Neural cell (in vitro differentiated cells): ENCODE results near the gene RING1. TPM values are rescaled to one million over a fixed set of nuclear protein-coding genes. Genes with fewer than 3 reads are reported as not detected.

ENCODE experiments used
- H2AFZ ChIP-seq: fragments of 200-600, 300-800 bp; sonication (generic), shearing (Covaris generic); 2 replicates; pipeline ENCODE4 v1.6.0; 2014; ENCODE audit warnings: low read depth, mild to moderate bottlenecking, antibody characterized with exemption, low read length, moderate library complexity
- H3F3A ChIP-seq: fragments of 200-600 bp; shearing (Covaris generic); 2 replicates; pipeline ENCODE4 v1.6.1; 2016; ENCODE audit warnings: mild to moderate bottlenecking, moderate library complexity, mixed read lengths, antibody characterized with exemption, low read length; ENCODE audit not compliant: insufficient read depth, poor library complexity, severe bottlenecking
- H3K27ac ChIP-seq: fragments of 200-600, 300-800 bp; sonication (generic), shearing (Covaris generic); 2 replicates; pipeline ENCODE4 v1.5.1; 2014; ENCODE audit warnings: mild to moderate bottlenecking, low read length, moderate library complexity
- H3K27me3 ChIP-seq: fragments of 300-800, 200-600 bp; sonication (generic), shearing (Covaris generic); 2 replicates; pipeline ENCODE4 v1.6.0; 2014; ENCODE audit warnings: mild to moderate bottlenecking, low read depth, low read length, moderate library complexity; ENCODE audit not compliant: insufficient read depth
- H3K36me3 ChIP-seq: fragments of 300-800, 200-600 bp; sonication (generic), shearing (Covaris generic); 2 replicates; pipeline ENCODE4 v1.5.1; 2014; ENCODE audit warnings: mild to moderate bottlenecking, antibody characterized with exemption, low read length, moderate library complexity; ENCODE audit not compliant: insufficient read depth
- H3K4me2 ChIP-seq: fragments of 300-800, 200-600 bp; sonication (generic), shearing (Covaris generic); 2 replicates; pipeline ENCODE4 v1.6.0; 2014; ENCODE audit warnings: mild to moderate bottlenecking, low read length
- H3K4me3 ChIP-seq: fragments of 300-800, 200-600 bp; sonication (generic), shearing (Covaris generic); 2 replicates; pipeline ENCODE4 v1.5.1; 2014; ENCODE audit warnings: mild to moderate bottlenecking, low read length, moderate library complexity
- H3K79me2 ChIP-seq: fragments of 200-600 bp; shearing (Covaris generic); replicated peaks from 2 replicates; pipeline ENCODE4 v1.6.0; 2014; ENCODE audit warnings: mild to moderate bottlenecking, low read length, moderate library complexity; ENCODE audit not compliant: insufficient read depth
- H3K9ac ChIP-seq: fragments of 300-800, 200-600 bp; sonication (generic), shearing (Covaris generic); 2 replicates; pipeline ENCODE4 v1.6.1; 2016; ENCODE audit warnings: mild to moderate bottlenecking, low read length, mixed read lengths
- H3K9me2 ChIP-seq: fragments of 200-600 bp; shearing (Covaris generic); 2 replicates; pipeline ENCODE4 v1.6.1; 2016; ENCODE audit warnings: mild to moderate bottlenecking, low read length, mixed read lengths; ENCODE audit not compliant: insufficient read depth
- H3K9me3 ChIP-seq: fragments of 200-600, 300-800 bp; sonication (generic), shearing (Covaris generic); 2 replicates; pipeline ENCODE4 v1.6.1; 2016; ENCODE audit warnings: mild to moderate bottlenecking, mixed run types, low read length, moderate library complexity, mixed read lengths
- H4K20me1 ChIP-seq: fragments of 200-600 bp; shearing (Covaris generic); 2 replicates; pipeline ENCODE4 v1.6.1; 2016; ENCODE audit warnings: mild to moderate bottlenecking, mixed run types; ENCODE audit not compliant: insufficient read depth
- CTCF ChIP-seq: fragments of 450-650 bp; IDR thresholded peaks from 2 replicates; pipeline ENCODE4 v1.5.1; 2014; ENCODE audit warnings: antibody characterized with exemption, mild to moderate bottlenecking, moderate library complexity; ENCODE audit not compliant: poor library complexity, severe bottlenecking
- EP300 ChIP-seq: fragments of 450-650 bp; conservative IDR thresholded peaks from 2 replicates; pipeline ENCODE4 v1.6.1; 2014; ENCODE audit warnings: antibody characterized with exemption, mild to moderate bottlenecking, moderate library complexity; ENCODE audit not compliant: poor library complexity, severe bottlenecking
- EZH2 ChIP-seq: fragments of 200-600, 300-800 bp; shearing (Covaris generic), sonication (generic); IDR thresholded peaks from 2 replicates; pipeline ENCODE4 v1.6.1; 2014; ENCODE audit warnings: antibody characterized with exemption, low read length, borderline replicate concordance, mild to moderate bottlenecking; ENCODE audit not compliant: insufficient read depth, poor library complexity, severe bottlenecking
- MXI1 ChIP-seq: fragments of 450-650 bp; conservative IDR thresholded peaks from 2 replicates; pipeline ENCODE4 v1.6.1; 2014; ENCODE audit warnings: antibody characterized with exemption, mild to moderate bottlenecking; ENCODE audit not compliant: poor library complexity, severe bottlenecking
- POLR2AphosphoS5 ChIP-seq: IDR thresholded peaks from 2 replicates; pipeline ENCODE4 v1.6.1; 2012
- RAD21 ChIP-seq: fragments of 450-650 bp; conservative IDR thresholded peaks from 2 replicates; pipeline ENCODE4 v1.6.1; 2014; ENCODE audit warnings: antibody characterized with exemption, mild to moderate bottlenecking, moderate library complexity
- REST ChIP-seq: IDR thresholded peaks from 2 replicates; pipeline ENCODE4 v1.6.1; 2012; ENCODE audit warnings: borderline replicate concordance
- SMC3 ChIP-seq: fragments of 450-650 bp; conservative IDR thresholded peaks from 2 replicates; pipeline ENCODE4 v1.6.1; 2014; ENCODE audit warnings: antibody characterized with exemption, mild to moderate bottlenecking, moderate library complexity; ENCODE audit not compliant: poor library complexity
- TAF1 ChIP-seq: IDR thresholded peaks from 2 replicates; pipeline ENCODE4 v1.6.1; 2012; ENCODE audit warnings: low read depth
- polyA plus RNA-seq: library from polyadenylated mRNA; depleted of rRNA; stranded (reverse); fragments of >200 nt; gene quantifications from 2 replicates; pipeline ENCODE4 v1.2.3, GENCODE V29; 2014

The RING1 gene
- polyA plus RNA-seq, 1 donor from 2014 or later = 107 TPM

GRCh38 chr6:33164665-33165373, 43.5 kb upstream of the RING1 start:
- H3K9ac ChIP-seq = no peak overlapping the region
- peaks cover 8% of the 10 kb centered on the region for H3K27me3 ChIP-seq
- H3K27ac ChIP-seq = no peak overlapping the region
- TF ChIP-seq RAD21 = no peak
- TF ChIP-seq MXI1 = no peak
- no peak for TF ChIP-seq EZH2
- no peak for TF ChIP-seq CTCF
- no peak for TF ChIP-seq SMC3
- TF ChIP-seq EP300 = no peak
- TF ChIP-seq TAF1 = no peak
- no peak for TF ChIP-seq POLR2AphosphoS5
- no peak for TF ChIP-seq REST
- no peak overlapping the region for H3K4me2 ChIP-seq
- H3K4me3 ChIP-seq = no peak overlapping the region
- H3K9me2 ChIP-seq = no peaks in the 10 kb centered on the region
- no peaks in the 10 kb centered on the region for H3K79me2 ChIP-seq
- no peak overlapping the region for H2AFZ ChIP-seq
- no peaks in the 10 kb centered on the region for H3K36me3 ChIP-seq
- no peaks in the 10 kb centered on the region for H3K9me3 ChIP-seq
- H4K20me1 ChIP-seq = no peaks in the 10 kb centered on the region
- no peaks in the 10 kb centered on the region for H3F3A ChIP-seq

DNA sequence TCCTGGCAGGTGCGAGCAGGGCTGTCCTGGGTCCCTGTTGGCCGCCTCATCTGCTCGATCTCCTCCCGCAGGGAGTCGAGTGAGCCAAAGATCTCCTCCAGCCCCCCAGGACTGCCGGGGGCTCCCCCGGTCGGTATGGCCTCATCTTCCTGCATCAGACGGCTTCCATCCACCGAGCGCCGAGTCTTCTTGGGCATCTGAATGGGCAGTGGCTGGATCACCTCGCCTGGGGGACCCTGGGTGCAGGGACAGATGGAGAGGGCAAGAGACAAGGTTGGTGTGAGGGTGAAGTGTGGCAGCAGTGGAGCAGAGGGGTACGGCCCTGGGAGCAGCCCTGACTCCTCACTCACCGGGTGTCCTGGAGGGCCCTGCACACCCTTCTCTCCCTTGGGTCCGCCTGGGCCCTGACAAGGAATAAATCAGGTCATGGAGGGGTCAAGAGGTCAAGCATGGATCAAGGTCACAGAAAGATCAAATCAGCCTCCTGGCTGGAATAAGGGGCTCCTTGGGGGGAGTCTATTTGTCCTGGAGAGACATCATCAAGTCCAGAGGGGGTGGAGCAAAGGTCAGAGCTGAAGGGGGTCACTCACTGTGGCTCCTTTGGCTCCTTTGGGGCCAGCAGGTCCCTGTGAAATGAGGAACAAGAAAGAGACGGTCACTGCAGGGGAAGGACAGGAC, 42.6 kb upstream of the RING1 start:
- Histone ChIP-seq H3F3A (no peaks in the 10 kb centered on the region), H3K9me2 (no peaks in the 10 kb centered on the region), H3K27me3 (peaks cover 8% of the 10 kb centered on the region), H3K36me3 (no peaks in the 10 kb centered on the region), H3K79me2 (no peaks in the 10 kb centered on the region), H3K27ac (no peak overlapping the region), H4K20me1 (no peaks in the 10 kb centered on the region), H3K9me3 (no peaks in the 10 kb centered on the region), H3K4me2 (no peak overlapping the region), H2AFZ (no peak overlapping the region), H3K4me3 (no peak overlapping the region), H3K9ac (no peak overlapping the region)
- TF ChIP-seq REST = no peak
- no peak for TF ChIP-seq CTCF
- TF ChIP-seq POLR2AphosphoS5 = no peak
- no peak for TF ChIP-seq MXI1
- TF ChIP-seq RAD21 = no peak
- TF ChIP-seq EZH2 = no peak
